Upper lobe of left lung (tissue), 4 donors: Measurements from ENCODE around the gene CERK.

Experiments used
- CTCF ChIP-seq, 6 experiments: fragments of 450-650 bp in 4 of 6; fragments of 200-600 bp in 2 of 6; sonication (generic) in 2 of 6; IDR thresholded peaks; one replicate each; pipeline ENCODE4 v1.5.1; 2016 to 2019; ENCODE audit warnings: antibody characterized with exemption in 6 of 6
- EP300 ChIP-seq, 4 donors: sonication (generic); formaldehyde crosslinking; IDR thresholded peaks; one replicate each; pipeline ENCODE4 v1.5.1; 2017; ENCODE audit warnings: antibody characterized with exemption in 4 of 4, control low read depth in 2 of 4
- POLR2A ChIP-seq, 4 donors: fragments of 450-650 bp; IDR thresholded peaks; one replicate each; pipeline ENCODE4 v1.5.1; 2016 to 2017; ENCODE audit warnings: antibody characterized with exemption in 4 of 4, mild to moderate bottlenecking in 2 of 4

DNA sequence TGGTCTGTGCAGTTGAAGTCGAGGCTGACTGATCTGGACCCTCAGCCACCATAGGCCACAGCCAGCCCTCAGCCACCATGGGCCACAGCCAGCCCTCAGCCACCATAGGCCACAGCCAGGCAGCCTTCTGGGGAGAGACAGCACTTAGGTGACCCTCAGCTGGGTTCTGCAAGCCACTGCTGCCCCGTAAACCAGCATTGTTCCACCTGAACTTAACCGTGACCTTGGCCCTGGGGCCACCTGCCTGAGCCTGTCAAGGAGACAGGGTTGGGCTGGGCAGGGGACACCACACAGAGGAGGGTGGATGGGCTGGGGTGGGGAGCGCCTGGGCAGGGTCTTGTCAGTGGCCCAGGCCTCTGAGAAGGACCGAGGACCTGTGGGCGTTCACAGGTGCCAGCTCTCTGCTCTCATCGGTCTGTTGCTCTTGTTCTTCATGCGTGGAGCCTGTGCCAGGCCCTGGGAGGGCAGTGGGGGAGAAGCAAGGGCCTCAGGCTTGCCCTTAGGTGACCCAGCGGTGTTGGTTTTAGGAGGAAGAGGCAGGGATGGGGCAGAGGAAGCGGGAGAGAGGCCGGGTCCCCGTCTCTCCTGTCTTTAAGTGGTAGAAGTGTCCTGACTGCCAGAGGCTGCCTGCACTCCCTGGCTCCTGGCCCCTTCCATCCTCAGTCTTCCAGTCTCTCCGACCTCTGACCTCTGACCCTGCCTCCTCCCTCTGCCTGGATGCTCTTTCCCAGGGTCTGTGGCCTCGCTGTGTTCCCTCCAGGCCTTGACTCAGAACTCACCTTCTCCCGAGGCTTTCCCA lies 81.0 kb downstream of the CERK start:
- no peak for TF ChIP-seq CTCF (IDR thresholded peaks at IDR 0.05)
- TF ChIP-seq EP300 (IDR thresholded peaks at IDR 0.05), result no peak
- no peak for TF ChIP-seq POLR2A (IDR thresholded peaks at IDR 0.05)
